Epithelial cell of esophagus (primary cell): Measurements from ENCODE around the gene PMF1.

ENCODE experiments used
- DNase-seq: peaks from one replicate; pipeline ENCODE4 v3.0.0; 2010; ENCODE audit warnings: low read depth
- H3K4me3 ChIP-seq: 2 replicates; pipeline ENCODE4 v1.5.1; 2011; ENCODE audit warnings: mild to moderate bottlenecking, low read length, control low read depth
- TF ChIP-seq, protein P1 (sequence below): IDR thresholded peaks from 2 replicates; pipeline ENCODE4 v1.5.1; 2011; ENCODE audit warnings: low read depth, mild to moderate bottlenecking, low read length, control low read depth, inconsistent platforms; ENCODE audit not compliant: insufficient read depth; ENCODE audit errors: missing control alignments

PMF1 gene, protein sequence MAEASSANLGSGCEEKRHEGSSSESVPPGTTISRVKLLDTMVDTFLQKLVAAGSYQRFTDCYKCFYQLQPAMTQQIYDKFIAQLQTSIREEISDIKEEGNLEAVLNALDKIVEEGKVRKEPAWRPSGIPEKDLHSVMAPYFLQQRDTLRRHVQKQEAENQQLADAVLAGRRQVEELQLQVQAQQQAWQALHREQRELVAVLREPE

DNA sequence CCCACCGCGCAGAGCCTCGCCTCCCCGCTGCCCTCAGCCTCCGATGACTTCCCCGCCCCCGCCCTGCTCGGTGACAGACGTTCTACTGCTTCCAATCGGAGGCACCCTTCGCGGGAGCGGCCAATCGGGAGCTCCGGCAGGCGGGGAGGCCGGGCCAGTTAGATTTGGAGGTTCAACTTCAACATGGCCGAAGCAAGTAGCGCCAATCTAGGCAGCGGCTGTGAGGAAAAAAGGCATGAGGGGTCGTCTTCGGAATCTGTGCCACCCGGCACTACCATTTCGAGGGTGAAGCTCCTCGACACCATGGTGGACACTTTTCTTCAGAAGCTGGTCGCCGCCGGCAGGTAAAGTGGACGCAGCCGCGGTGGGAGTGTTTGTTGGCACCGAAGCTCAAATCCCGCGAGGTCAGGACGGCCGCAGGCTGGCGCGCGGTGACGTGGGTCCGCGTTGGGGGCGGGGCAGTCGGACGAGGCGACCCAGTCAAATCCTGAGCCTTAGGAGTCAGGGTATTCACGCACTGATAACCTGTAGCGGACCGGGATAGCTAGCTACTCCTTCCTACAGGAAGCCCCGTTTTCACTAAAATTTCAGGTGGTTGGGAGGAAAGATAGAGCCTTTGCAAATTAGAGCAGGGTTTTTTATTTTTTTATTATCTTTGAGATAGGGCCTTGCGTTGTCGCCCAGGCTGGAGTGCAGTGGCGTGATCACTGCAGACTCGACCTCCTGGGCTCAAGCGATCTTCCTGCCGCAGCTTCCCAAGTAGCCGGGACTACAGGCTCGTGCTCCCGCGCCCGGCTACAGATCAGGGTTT lies at the start of gene PMF1:
Gene PMF1 (plus strand): TSS at position 175 of the 811 bp plus-strand sequence. CDS start 9 bp downstream, at position 184.
- TF ChIP-seq, protein P1, sequence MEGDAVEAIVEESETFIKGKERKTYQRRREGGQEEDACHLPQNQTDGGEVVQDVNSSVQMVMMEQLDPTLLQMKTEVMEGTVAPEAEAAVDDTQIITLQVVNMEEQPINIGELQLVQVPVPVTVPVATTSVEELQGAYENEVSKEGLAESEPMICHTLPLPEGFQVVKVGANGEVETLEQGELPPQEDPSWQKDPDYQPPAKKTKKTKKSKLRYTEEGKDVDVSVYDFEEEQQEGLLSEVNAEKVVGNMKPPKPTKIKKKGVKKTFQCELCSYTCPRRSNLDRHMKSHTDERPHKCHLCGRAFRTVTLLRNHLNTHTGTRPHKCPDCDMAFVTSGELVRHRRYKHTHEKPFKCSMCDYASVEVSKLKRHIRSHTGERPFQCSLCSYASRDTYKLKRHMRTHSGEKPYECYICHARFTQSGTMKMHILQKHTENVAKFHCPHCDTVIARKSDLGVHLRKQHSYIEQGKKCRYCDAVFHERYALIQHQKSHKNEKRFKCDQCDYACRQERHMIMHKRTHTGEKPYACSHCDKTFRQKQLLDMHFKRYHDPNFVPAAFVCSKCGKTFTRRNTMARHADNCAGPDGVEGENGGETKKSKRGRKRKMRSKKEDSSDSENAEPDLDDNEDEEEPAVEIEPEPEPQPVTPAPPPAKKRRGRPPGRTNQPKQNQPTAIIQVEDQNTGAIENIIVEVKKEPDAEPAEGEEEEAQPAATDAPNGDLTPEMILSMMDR: peak; percentile 4
- DNase-seq: peak; percentile 97
- peak within 1 kb of the TSS; percentile 80 for H3K4me3 ChIP-seq

DNA sequence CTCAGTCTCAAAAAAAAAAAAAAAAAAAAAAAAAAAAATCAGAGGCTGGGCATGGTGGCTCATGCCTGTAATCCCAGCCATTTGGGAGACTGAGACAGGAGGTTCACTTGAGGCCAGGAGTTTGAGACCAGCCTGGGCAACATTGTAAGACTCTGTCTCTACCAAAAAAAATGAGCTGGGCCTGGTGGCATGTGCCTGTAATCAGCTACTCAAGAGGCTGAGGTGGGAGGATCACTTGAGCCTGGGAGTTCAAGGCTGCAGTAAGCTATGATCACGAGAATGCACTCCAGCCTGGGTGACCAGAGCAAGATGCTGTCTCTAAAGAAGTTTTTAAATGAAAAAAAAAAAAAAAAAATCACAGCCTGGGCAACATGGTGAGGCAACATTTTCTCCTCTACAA lies 49.1 kb upstream of the PMF1 start:
- no peak overlapping the region for H3K4me3 ChIP-seq
- no peak for DNase-seq

DNA sequence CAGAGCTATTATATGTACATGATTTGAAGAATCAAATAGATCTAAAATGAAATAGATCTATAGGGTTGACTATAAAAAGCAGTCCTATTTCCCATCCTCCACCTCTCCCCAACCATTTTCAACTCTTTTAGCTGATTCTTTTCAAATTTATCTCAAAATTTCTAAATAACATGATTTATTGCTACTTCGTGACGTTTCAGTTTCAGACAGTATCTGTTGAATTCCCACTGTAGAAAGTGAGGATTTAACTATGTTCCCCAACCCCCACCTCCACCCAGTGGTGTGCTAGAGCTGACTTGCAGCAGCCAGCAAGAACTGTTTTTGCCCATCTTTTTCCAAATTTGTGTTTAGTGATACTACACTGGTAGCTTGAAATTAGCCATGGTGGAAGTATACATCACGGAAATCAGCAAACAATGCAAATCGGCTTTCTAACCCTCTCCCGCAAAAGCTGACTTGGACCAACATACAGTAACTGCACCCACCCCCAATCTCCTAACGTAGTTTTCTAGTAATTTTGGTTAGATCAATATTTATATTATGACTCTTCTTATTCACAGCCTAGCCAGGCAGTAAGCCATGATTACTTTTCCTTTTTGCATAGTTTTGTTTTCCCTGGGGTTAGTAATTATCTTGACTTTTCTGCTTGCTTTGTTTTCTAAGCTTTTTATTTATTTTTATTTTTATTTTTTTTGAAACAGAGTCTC lies 48.5 kb upstream of the PMF1 start:
- DNase-seq: no peak
- TF ChIP-seq, protein P1: no peak
- no peak overlapping the region for H3K4me3 ChIP-seq

More for the DNA sequence above, 49.1 kb upstream of the PMF1 start:
- TF ChIP-seq, protein P1: no peak

DNA sequence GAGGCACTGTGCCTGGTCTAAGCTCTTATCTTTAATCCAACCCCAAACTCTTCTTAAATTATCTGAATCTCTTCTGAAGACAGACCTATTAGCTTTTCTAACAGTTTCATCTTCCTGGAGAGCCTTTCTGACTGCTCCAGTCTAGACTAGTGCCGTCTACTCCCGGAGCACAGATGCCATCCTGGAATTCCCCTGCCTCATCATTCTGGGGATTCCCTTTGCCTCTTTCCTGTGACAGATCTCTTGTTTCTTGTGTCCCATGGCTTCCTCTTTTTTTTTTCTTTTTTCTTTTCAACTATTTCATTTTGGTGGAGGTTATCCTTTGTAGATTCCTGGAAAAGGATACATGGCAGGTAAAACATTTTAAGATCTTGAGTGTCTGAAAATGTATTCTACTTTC lies 47.7 kb upstream of the PMF1 start:
- H3K4me3 ChIP-seq: no peak overlapping the region
- peak; percentile 61 for DNase-seq
- TF ChIP-seq, protein P1: no peak

DNA sequence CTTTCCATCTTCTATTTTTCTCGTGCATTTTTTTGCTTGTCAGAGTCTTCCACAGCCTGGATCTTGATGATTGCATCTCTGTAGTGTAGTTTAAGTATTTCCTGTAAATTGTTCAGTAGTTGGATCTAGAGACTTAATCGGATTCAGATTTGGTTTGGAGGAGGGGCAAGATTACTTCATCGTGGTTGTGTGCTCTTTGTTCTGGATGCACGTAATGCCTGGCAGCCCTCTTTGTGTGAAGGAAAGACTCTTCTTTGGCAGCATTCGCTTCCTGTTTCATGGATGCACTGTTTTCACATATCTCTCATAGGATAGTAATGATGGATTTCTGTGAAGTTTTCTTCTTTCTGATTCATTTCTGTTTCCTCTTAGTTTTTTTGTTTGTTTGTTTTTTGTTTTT lies 45.3 kb upstream of the PMF1 start:
- H3K4me3 ChIP-seq: no peak overlapping the region
- DNase-seq: no peak
- TF ChIP-seq, protein P1: no peak

DNA sequence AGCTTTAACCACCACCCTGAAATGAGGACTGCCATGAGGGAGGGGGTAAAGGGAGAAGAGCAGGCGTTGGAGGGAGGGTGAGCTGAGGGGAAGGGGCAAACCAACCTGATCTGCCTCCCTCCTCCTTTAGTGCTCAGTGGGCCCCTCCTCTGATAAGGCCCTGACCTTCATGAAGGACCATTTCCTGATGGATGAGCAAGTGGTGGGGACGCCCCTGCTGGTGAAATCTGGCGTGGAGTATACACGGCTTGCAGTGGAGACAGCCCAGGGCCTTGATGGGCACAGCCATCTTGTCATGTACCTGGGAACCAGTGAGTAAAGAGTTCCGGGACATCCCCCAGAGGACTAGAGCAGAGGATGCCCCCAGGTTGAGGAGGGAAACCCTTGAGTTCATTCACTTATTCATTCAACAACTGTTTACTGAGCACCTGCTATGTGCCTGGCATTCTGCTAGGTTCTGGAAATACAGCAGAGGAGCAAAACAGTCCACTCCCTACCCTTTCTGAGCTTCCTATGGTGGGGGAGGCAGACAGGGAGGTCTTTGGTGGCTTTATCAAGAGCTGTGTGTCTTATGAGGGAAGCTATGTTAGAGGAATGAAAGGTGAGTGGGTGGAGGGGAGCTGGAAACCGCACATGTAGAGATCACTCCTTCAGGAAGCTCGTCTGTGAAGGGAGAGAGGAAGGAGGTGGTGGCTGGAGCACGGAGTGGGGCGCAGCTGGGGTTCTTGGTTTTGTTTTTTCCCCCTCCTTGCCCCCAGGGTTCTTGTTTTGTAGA lies 39.9 kb upstream of the PMF1 start:
- TF ChIP-seq, protein P1: no peak
- no peak for DNase-seq
- no peak overlapping the region for H3K4me3 ChIP-seq
